ENCODE measurements around the gene CEL. TPM values are rescaled to one million over a fixed set of nuclear protein-coding genes. Genes with fewer than 3 reads are reported as not detected.

The CEL gene
- total RNA-seq, 6 donors from 2014 or later, result 0.15 to 9.4 (median 1.1) TPM; not detected in 1

DNA sequence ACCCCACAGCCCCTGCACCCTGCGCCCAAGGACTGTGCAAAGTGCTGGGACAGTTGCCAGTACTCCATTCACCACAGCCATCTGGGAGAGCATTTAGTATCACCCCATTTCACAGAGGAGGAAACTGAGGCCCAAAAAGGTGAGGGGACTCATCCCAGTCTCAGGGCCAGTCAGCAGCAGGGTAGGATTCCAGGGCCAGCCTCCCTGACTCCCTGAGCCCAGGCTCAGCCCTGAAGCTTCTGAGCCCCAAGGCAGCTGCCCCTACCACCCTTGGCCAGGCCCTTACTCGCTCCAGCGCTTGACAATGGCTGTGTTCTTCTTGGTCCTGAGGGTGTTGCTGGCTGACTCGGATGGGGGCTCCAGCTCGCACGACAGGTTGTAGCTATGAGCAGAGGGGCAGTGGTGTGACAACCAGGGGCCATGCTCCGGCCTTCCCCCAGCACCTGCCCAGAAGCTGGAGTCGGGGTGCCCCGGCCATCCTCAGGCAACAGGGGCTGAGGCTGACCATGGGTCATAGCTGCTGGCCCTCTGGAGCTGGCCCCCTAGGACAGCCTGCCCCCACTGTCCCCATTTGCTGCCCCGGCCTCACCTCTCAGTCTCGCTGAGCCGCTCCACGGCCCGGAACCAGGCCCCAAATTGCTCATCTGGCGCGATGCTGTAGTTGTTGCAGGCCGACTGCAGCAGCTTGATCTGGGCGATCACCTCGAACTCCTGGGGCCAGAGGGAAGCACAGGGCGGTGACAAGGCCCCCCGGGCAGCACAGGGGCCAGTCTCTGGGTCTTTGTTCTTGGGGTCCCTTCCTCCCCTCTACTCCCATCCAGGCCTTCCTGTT lies 40.6 kb downstream of the CEL start:
- TF ChIP-seq EP300 (IDR thresholded peaks at IDR 0.05) (no peak), POLR2AphosphoS5 (IDR thresholded peaks at IDR 0.05) (no peak), POLR2A (IDR thresholded peaks at IDR 0.05) (no peak)
- TF ChIP-seq, protein P1, sequence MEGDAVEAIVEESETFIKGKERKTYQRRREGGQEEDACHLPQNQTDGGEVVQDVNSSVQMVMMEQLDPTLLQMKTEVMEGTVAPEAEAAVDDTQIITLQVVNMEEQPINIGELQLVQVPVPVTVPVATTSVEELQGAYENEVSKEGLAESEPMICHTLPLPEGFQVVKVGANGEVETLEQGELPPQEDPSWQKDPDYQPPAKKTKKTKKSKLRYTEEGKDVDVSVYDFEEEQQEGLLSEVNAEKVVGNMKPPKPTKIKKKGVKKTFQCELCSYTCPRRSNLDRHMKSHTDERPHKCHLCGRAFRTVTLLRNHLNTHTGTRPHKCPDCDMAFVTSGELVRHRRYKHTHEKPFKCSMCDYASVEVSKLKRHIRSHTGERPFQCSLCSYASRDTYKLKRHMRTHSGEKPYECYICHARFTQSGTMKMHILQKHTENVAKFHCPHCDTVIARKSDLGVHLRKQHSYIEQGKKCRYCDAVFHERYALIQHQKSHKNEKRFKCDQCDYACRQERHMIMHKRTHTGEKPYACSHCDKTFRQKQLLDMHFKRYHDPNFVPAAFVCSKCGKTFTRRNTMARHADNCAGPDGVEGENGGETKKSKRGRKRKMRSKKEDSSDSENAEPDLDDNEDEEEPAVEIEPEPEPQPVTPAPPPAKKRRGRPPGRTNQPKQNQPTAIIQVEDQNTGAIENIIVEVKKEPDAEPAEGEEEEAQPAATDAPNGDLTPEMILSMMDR (IDR thresholded peaks at IDR 0.05), result no peak
- peak in 1 of 2 donors; percentile 63 for DNase-seq
- ATAC-seq (ENCODE audit: low FRiP score in 2 of 2), result no peak
- no peak overlapping the region for H3K4me3 ChIP-seq
- WGBS, 2 donors, result 96 to 98% methylated on average over 9 to 19 of the region's 21 CpGs
- H3K27ac ChIP-seq, result no peak overlapping the region
- H3K36me3 ChIP-seq, result peaks cover 45 to 96% (median 94%) of the 10 kb centered on the region in 4 donors
- H3K27me3 ChIP-seq, result no peaks in the 10 kb centered on the region
- H3K4me1 ChIP-seq, result peaks cover 0 to 8% (median 0%) of the 10 kb centered on the region in 4 donors
- H3K9me3 ChIP-seq, result no peaks in the 10 kb centered on the region

DNA sequence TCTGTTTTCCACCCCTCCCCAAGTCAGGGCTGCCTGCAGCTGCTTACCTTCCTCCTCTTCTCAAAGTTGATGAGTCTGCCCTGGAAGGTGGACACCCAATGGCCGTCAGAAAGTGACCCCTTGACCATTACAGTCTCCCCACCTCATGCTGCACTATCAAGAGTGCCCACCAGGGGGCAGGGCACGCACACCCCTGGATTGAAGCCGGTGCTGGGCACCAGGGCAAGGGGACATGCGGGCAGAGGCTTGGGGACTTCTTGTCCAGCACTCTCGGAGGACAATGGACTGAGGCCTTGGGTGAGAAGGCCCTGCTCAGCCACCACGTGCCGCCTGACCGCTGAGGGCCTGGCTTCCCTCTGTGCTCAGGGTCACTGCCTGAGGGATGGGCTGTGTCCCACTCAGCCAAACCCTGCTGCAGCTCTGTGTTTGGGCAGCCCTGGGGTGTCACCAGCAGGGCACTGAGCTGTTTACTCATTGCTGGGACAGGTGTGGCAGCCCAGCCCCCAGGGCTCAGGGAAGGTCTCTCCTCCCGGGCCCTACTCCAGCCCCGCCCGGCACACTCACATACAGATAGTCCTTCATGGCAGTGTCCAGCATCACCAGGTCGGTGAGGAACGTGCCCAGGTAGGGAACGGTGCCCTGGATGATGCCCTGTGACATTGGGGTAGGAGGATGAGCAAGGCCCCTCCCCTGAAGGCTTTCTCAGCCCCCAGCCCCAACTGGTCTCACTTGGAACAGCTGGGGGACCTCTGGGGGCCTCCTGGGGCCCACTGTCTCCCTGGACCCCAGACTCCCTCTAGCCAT lies 41.6 kb downstream of the CEL start:
- Histone ChIP-seq H3K27me3 (no peaks in the 10 kb centered on the region), H3K4me1 (peaks cover 0 to 8% (median 0%) of the 10 kb centered on the region in 4 donors), H3K4me3 (no peak overlapping the region), H3K27ac (peak overlapping the region; percentile 24 to 60 (median 45)), H3K36me3 (peaks cover 49 to 96% (median 93%) of the 10 kb centered on the region in 4 donors), H3K9me3 (no peaks in the 10 kb centered on the region)
- DNase-seq (peak; percentile 74 to 84), ATAC-seq (ENCODE audit: low FRiP score in 2 of 2) (peak; percentile 80 to 83)
- WGBS, 2 donors, result 55 to 100% methylated on average over 2 to 14 of the region's 14 CpGs
- TF ChIP-seq, protein P1 (IDR thresholded peaks at IDR 0.05), result peak; percentile 92 to 99 (median 98)
- TF ChIP-seq EP300 (IDR thresholded peaks at IDR 0.05) (no peak), POLR2A (IDR thresholded peaks at IDR 0.05) (no peak), POLR2AphosphoS5 (IDR thresholded peaks at IDR 0.05) (no peak)

DNA sequence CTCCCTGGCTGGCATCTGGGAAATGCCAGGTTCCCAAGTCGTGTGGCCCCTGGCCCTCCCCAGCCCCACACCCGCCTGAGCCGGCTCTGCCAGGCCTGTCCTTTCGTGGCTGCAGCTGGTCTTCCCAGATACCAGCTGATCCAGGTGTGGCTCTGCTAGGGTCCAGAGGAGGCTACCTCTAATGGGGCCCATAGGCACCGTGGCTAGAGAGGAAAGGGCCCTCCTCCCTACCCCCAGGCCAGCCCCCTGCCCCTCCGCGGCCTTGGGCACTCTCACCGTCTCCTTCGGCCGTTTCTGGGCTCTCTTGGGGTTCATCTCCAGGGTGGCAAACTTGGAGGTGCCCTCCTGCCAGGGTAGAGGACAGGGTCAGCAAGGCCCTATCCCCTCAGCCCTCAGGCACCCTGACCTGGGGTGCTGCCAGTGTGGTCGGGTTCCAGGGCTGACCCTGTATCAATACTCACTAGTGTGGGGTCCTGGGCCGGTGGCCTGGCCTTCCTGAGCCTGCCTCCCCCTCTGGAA lies 42.3 kb downstream of the CEL start:
- Histone ChIP-seq H3K27ac (peak overlapping the region in 3 of 4 donors; percentile 24 to 60 (median 52)), H3K4me1 (peaks cover 0 to 8% (median 0%) of the 10 kb centered on the region in 4 donors), H3K36me3 (peaks cover 45 to 96% (median 93%) of the 10 kb centered on the region in 4 donors), H3K4me3 (no peak overlapping the region), H3K27me3 (no peaks in the 10 kb centered on the region), H3K9me3 (no peaks in the 10 kb centered on the region)
- TF ChIP-seq, protein P1 (IDR thresholded peaks at IDR 0.05), result no peak
- TF ChIP-seq EP300 (IDR thresholded peaks at IDR 0.05) (no peak), POLR2A (IDR thresholded peaks at IDR 0.05) (no peak), POLR2AphosphoS5 (IDR thresholded peaks at IDR 0.05) (no peak)
- ATAC-seq (ENCODE audit: low FRiP score in 2 of 2) (no peak), DNase-seq (peak in 1 of 2 donors; percentile 47)
- 90 to 100% methylated on average over 4 to 12 of the region's 12 CpGs for WGBS, 2 donors

DNA sequence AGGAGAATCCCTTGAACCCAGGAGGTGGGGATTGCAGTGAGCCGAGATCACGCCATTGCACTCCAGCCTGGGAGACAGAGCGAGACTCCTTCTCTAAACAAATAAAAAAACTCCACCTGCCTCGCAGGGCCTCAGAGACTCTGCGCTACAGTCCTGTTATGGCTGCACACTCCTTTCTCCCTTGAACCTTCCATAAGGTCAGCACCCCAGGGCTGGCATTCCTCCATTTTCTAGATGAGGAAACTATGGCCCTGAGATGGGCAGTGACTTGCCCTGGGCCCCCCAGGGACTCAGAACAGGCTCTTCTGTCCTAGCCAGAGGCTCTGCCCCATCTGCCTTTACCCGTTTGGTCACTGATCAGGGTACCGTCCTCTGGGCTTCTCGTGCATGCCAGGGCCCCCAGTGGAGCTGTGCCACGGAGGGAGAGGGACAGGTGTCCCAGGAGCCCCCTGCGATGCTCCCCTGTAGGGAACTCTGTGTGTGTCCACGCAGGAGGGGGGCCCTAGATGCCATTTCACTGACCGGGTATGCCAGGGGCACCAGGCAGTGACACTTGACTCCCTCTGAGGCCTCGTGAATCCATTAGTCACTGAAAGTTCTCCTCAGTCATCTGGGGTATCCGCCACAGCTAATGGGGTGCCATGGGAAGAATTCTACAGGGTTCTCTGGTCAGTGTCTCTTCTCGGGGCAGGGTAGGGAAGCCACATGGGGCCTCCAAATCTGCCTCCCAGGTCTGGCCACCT lies 43.1 kb downstream of the CEL start:
- no peaks in the 10 kb centered on the region for H3K27me3 ChIP-seq
- ATAC-seq (ENCODE audit: low FRiP score in 2 of 2) (no peak), DNase-seq (peak in 1 of 2 donors; percentile 40)
- no peak overlapping the region for H3K4me3 ChIP-seq
- peaks cover 0 to 8% (median 0%) of the 10 kb centered on the region in 4 donors for H3K4me1 ChIP-seq
- TF ChIP-seq POLR2AphosphoS5 (IDR thresholded peaks at IDR 0.05), result no peak
- TF ChIP-seq POLR2A (IDR thresholded peaks at IDR 0.05), result no peak
- TF ChIP-seq, protein P1 (IDR thresholded peaks at IDR 0.05), result no peak
- TF ChIP-seq EP300 (IDR thresholded peaks at IDR 0.05), result no peak
- 85 to 87% methylated on average over 5 to 15 of the region's 15 CpGs for WGBS, 2 donors
- H3K9me3 ChIP-seq, result no peaks in the 10 kb centered on the region
- H3K36me3 ChIP-seq, result peaks cover 39 to 98% (median 93%) of the 10 kb centered on the region in 4 donors
- H3K27ac ChIP-seq, result no peak overlapping the region
